ENCODE data around the gene ANKRD6.

- TF ChIP-seq CTCF (IDR thresholded peaks at IDR 0.05), result no peak
- no peak for TF ChIP-seq SMAD3 (CRISPR knock-in tag; IDR thresholded peaks at IDR 0.05; ENCODE audit: borderline replicate concordance)
- no peak for TF ChIP-seq KAT7 (CRISPR knock-in tag; IDR thresholded peaks at IDR 0.05; ENCODE audit: borderline replicate concordance)
- no peak for TF ChIP-seq NR1H2 (CRISPR knock-in tag; IDR thresholded peaks at IDR 0.05)
- TF ChIP-seq E2F1 (CRISPR knock-in tag; IDR thresholded peaks at IDR 0.05), result no peak
- TF ChIP-seq NFYB (CRISPR knock-in tag; conservative IDR thresholded peaks at IDR 0.05; ENCODE audit: low read depth), result no peak
- TF ChIP-seq PREB (CRISPR knock-in tag; IDR thresholded peaks at IDR 0.05; ENCODE audit: borderline replicate concordance), result no peak
Measured at GRCh38 chr6:89655122-89655521, 222.2 kb downstream of the ANKRD6 start.
